A673 (cell line): ENCODE data around the gene RTN1.

Experiments
- EZH2 ChIP-seq: fragments of 200-600 bp; sonication (generic); IDR thresholded peaks from 2 replicates; pipeline ENCODE4 v1.6.1; 2017; ENCODE audit warnings: borderline replicate concordance, low read depth, mild to moderate bottlenecking, mixed read lengths, antibody characterized with exemption, low read length; ENCODE audit not compliant: poor library complexity, severe bottlenecking
- TF ChIP-seq, protein P1 (sequence below): fragments of 300-800, 200-600 bp; sonication (generic); conservative IDR thresholded peaks from 2 replicates; pipeline ENCODE4 v1.5.1; 2017; ENCODE audit warnings: low read depth, mild to moderate bottlenecking, antibody characterized with exemption, low read length, moderate library complexity, mixed read lengths

DNA sequence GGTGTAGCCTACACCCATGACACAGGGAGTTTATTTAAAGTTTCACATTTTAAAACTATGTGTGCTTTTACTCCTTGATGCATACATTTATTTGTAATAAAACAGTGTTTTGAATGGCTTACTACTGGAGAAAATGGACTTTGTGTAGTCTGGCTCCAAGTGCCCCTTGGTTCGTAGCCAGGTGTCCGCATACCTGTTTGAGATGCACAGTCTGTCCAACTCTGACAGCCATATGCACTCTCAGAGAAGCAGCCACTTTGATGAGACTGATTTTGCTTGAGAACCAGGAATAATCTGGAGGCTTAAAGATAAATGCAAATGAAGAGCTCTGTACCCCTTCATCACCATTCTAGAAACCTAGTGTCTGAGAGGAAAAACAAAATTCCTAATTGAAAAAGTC lies 24.0 kb downstream of the RTN1 start:
- TF ChIP-seq, protein P1, sequence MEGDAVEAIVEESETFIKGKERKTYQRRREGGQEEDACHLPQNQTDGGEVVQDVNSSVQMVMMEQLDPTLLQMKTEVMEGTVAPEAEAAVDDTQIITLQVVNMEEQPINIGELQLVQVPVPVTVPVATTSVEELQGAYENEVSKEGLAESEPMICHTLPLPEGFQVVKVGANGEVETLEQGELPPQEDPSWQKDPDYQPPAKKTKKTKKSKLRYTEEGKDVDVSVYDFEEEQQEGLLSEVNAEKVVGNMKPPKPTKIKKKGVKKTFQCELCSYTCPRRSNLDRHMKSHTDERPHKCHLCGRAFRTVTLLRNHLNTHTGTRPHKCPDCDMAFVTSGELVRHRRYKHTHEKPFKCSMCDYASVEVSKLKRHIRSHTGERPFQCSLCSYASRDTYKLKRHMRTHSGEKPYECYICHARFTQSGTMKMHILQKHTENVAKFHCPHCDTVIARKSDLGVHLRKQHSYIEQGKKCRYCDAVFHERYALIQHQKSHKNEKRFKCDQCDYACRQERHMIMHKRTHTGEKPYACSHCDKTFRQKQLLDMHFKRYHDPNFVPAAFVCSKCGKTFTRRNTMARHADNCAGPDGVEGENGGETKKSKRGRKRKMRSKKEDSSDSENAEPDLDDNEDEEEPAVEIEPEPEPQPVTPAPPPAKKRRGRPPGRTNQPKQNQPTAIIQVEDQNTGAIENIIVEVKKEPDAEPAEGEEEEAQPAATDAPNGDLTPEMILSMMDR: no peak
- no peak for TF ChIP-seq EZH2
